Adipocyte (in vitro differentiated cells): ENCODE data around the gene PTDSS2.
"Not testable (repeated sequence)": the region's sequence is repeated elsewhere in the genome, so short reads cannot be mapped to it uniquely, and the experiment has no call there.

Source experiments
- DNase-seq: peaks from one replicate; pipeline ENCODE4 v3.0.0-alpha.2; 2015; ENCODE audit warnings: low read depth
- H3K27me3 ChIP-seq: replicated peaks from 2 replicates; pipeline ENCODE4 v1.7.0; 2013; ENCODE audit warnings: mild to moderate bottlenecking, low read length, moderate library complexity; ENCODE audit not compliant: control insufficient read depth, insufficient read depth
- H3K36me3 ChIP-seq: 2 replicates; pipeline ENCODE4 v1.7.0; 2013; ENCODE audit warnings: low read length, mild to moderate bottlenecking, moderate library complexity; ENCODE audit not compliant: control insufficient read depth, insufficient read depth, severe bottlenecking
- H3K4me1 ChIP-seq: 2 replicates; pipeline ENCODE4 v1.7.0; 2013; ENCODE audit warnings: mild to moderate bottlenecking, low read length, moderate library complexity; ENCODE audit not compliant: control insufficient read depth, insufficient read depth
- H3K4me3 ChIP-seq: 2 replicates; pipeline ENCODE4 v1.7.0; 2013; ENCODE audit warnings: mild to moderate bottlenecking, low read length, moderate library complexity
- H3K9ac ChIP-seq: 2 replicates; pipeline ENCODE4 v1.7.0; 2013; ENCODE audit warnings: mild to moderate bottlenecking, low read length, moderate library complexity
- H3K9me3 ChIP-seq: 2 replicates; pipeline ENCODE4 v1.7.0; 2013; ENCODE audit warnings: mild to moderate bottlenecking, low read length, moderate library complexity; ENCODE audit not compliant: control insufficient read depth

Gene PTDSS2

DNA sequence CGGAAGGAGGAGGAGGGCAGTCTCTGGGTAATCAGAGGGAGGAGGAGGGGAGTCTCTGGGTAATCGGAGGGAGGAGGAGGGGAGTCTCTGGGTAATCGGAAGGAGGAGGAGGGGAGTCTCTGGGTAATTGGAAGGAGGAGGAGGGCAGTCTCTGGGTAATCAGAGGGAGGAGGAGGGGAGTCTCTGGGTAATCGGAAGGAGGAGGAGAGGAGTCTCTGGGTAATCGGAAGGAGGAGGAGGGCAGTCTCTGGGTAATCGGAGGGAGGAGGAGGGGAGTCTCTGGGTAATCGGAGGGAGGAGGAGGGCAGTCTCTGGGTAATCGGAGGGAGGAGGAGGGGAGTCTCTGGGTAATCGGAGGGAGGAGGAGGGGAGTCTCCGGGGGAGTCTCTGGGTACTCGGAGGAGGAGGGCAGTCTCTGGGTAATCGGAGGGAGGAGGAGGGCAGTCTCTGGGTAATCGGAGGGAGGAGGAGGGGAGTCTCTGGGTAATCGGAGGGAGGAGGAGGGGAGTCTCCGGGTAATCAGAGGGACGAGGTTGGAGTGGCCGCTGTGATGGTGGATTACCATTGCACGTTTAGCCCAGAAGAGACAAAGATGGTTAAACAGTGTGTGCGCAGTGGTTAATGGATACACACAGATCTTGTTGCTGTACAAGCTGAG lies 19.1 kb downstream of the PTDSS2 start:
- H3K36me3 ChIP-seq, H3K27me3 ChIP-seq, H3K9me3 ChIP-seq, DNase-seq: not testable (repeated sequence)
- Histone ChIP-seq H3K4me1 (peaks cover 11% of the 10 kb centered on the region), H3K9ac (peak overlapping the region; percentile 76), H3K4me3 (peak overlapping the region; percentile 74)

GRCh38 chr11:469684-470560 lies 19.8 kb downstream of the PTDSS2 start:
- Histone ChIP-seq H3K4me3 (peak overlapping the region; percentile 74), H3K36me3 (peaks cover 3% of the 10 kb centered on the region), H3K27me3 (no peaks in the 10 kb centered on the region), H3K9ac (peak overlapping the region; percentile 76), H3K9me3 (no peaks in the 10 kb centered on the region), H3K4me1 (peaks cover 11% of the 10 kb centered on the region)
- peak; percentile 74 for DNase-seq

- Histone ChIP-seq H3K4me3 (no peak overlapping the region), H3K36me3 (peaks cover 5% of the 10 kb centered on the region), H3K9ac (no peak overlapping the region), H3K27me3 (no peaks in the 10 kb centered on the region), H3K4me1 (peaks cover 11% of the 10 kb centered on the region), H3K9me3 (no peaks in the 10 kb centered on the region)
- no peak for DNase-seq
Observed at GRCh38 chr11:471468-472145, 21.5 kb downstream of the PTDSS2 start.

DNA sequence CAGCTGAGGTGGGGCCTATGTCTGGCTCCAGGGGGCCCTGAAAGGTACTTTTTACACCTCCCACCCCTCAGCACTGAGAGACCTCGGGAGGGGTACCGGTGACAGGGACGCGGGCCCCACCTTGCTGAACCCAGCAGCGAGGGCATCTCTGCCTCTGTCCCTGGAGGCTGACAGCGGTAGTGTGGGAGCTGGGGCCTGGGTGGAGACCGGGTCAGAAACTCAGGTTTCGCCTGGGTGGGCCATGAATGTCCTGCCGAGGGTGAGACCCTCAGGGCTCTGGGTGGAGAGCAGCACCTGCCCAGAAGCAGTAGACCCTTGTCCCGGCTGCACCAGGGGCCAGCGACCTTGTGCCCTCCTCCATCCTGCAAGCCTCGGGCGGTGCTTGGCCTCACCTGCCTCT lies 22.2 kb downstream of the PTDSS2 start:
- no peak for DNase-seq
- Histone ChIP-seq H3K4me1 (peaks cover 11% of the 10 kb centered on the region), H3K9me3 (no peaks in the 10 kb centered on the region), H3K27me3 (no peaks in the 10 kb centered on the region), H3K36me3 (peaks cover 5% of the 10 kb centered on the region), H3K9ac (no peak overlapping the region), H3K4me3 (no peak overlapping the region)

DNA sequence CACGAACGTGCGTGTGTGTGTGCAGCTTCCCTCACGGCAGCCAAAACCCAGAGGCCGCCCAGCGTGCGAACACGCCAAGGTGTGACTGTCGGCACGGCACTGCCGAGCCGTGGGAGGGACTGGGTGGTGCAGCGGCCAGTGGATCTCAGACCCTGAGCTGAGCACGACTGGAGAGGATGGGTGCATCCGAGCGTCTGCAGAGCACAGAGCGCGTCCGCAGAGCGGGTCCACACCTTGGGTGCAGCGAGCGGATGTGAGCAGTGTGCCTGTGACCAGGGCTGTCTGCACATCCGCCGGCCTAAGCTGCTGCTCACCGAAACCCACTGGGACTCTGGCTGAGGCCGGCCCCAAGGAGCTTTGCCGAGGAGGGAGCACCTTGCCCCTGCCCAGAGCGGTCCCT lies 22.7 kb downstream of the PTDSS2 start:
- no peak overlapping the region for H3K9ac ChIP-seq
- H3K4me1 ChIP-seq, result peaks cover 11% of the 10 kb centered on the region
- no peaks in the 10 kb centered on the region for H3K27me3 ChIP-seq
- H3K9me3 ChIP-seq, result no peaks in the 10 kb centered on the region
- DNase-seq, result no peak
- peaks cover 5% of the 10 kb centered on the region for H3K36me3 ChIP-seq
- H3K4me3 ChIP-seq, result no peak overlapping the region

GRCh38 chr11:473415-473814 lies 23.3 kb downstream of the PTDSS2 start:
- Histone ChIP-seq H3K36me3 (peaks cover 5% of the 10 kb centered on the region), H3K9ac (no peak overlapping the region)

DNA sequence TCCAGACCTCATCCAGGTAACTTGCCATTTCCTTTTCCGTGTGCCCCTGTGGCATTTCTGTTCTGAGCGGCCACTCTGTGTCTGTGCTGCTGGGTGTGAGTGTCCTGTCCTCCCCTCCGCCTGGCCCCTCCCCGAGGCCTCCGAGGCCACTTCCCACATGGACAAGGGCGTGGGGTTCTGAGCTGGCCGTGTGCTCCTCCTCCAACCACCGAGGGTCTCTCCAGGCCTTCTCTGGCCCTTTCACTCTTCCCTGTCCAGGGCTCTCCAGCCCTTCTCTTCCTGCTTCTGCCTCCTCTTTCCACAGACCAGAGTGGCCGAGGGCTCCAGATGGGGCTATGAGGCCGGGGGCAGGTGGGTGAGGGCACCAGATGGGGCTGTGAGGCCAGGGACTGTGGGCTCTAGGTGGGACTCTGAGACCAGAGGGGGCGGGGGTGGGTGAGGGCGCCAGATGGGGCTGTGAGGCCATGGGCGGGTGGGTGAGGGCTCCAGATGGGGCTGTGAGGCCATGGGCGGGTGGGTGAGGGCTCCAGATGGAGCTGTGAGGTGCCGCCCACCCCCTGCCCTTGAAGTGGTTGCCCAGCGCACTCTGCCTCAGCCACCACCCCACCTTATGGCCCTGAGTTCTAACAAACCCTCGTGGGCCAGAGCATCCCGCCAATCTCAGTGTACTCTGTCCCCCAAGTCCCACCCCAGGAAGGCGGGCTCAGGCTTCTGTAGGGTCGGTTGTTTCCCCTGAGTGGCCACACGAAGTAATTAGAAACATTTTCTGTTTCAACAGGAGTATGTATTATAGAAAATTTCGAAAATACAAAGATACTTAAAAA lies 24.1 kb downstream of the PTDSS2 start:
- peaks cover 11% of the 10 kb centered on the region for H3K4me1 ChIP-seq
- DNase-seq, result no peak
- no peak overlapping the region for H3K9ac ChIP-seq
- peaks cover 5% of the 10 kb centered on the region for H3K36me3 ChIP-seq
- H3K27me3 ChIP-seq, result no peaks in the 10 kb centered on the region
- no peaks in the 10 kb centered on the region for H3K9me3 ChIP-seq
- no peak overlapping the region for H3K4me3 ChIP-seq

More at GRCh38 chr11:473415-473814, 23.3 kb downstream of the PTDSS2 start:
- Histone ChIP-seq H3K4me3 (no peak overlapping the region), H3K27me3 (no peaks in the 10 kb centered on the region), H3K9me3 (no peaks in the 10 kb centered on the region), H3K4me1 (peaks cover 11% of the 10 kb centered on the region)
- no peak for DNase-seq

- peaks cover 5% of the 10 kb centered on the region for H3K36me3 ChIP-seq
Observed at GRCh38 chr11:474914-475506, 24.9 kb downstream of the PTDSS2 start.

GRCh38 chr11:475941-476340 lies 25.9 kb downstream of the PTDSS2 start:
- Histone ChIP-seq H3K27me3 (no peaks in the 10 kb centered on the region), H3K4me1 (no peaks in the 10 kb centered on the region), H3K36me3 (peaks cover 5% of the 10 kb centered on the region), H3K9ac (no peak overlapping the region), H3K9me3 (no peaks in the 10 kb centered on the region), H3K4me3 (no peak overlapping the region)
- no peak for DNase-seq

More at GRCh38 chr11:474914-475506, 24.9 kb downstream of the PTDSS2 start:
- Histone ChIP-seq H3K9me3 (no peaks in the 10 kb centered on the region), H3K9ac (no peak overlapping the region), H3K4me1 (peaks cover 3% of the 10 kb centered on the region), H3K27me3 (no peaks in the 10 kb centered on the region), H3K4me3 (no peak overlapping the region)
- no peak for DNase-seq

DNA sequence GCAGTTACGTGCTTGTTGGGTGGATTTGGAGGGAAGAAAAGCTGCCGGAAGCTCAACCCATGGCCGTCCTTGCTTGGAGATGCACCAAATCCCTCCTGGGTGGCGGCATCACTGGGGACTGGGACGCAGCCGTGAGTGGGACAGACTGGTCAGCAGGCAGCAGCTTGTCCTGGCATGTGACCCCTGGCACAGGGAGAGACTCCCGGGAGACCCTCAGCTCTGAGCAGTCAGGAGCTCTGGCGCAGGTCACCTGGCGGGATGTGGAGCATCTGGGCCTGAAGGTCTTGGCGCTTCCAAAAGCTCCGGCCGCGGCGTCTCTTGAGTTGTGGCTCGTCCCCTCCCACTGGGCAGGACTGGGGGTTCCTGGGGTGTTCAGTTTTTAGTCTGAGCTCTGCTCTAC lies 26.3 kb downstream of the PTDSS2 start:
- Histone ChIP-seq H3K27me3 (no peaks in the 10 kb centered on the region), H3K9me3 (no peaks in the 10 kb centered on the region), H3K4me3 (no peak overlapping the region), H3K9ac (no peak overlapping the region), H3K4me1 (no peaks in the 10 kb centered on the region), H3K36me3 (peaks cover 5% of the 10 kb centered on the region)
- no peak for DNase-seq
